H1 (cell line): ENCODE measurements around the gene RAD51B. TPM values are rescaled to one million over a fixed set of nuclear protein-coding genes. Genes with fewer than 3 reads are reported as not detected.

Experiments
- CHD7 ChIP-seq: fragments of 300-600 bp; sonication (generic); IDR thresholded peaks from 2 replicates; pipeline ENCODE4 v1.7.1; 2012; ENCODE audit warnings: low read length, moderate library complexity, mild to moderate bottlenecking, inconsistent platforms; ENCODE audit not compliant: insufficient replicate concordance
- polyA plus RNA-seq, 7 experiments: library from polyadenylated mRNA; depleted of rRNA in 3 of 7; stranded (reverse) in 5 of 7; unstranded in 2 of 7; fragments of >200 nt in 5 of 7; fragments of 200-250 nt in 2 of 7; gene quantifications; 1 replicate in 5 of 7; 2 replicates in 1 of 7; 4 replicates in 1 of 7; pipeline versions ENCODE4 v1.2.1 to v1.2.3, GENCODE V29; 2011 to 2013; ENCODE audit warnings: missing spikeins in 2 of 7, mixed read lengths in 2 of 7
- total RNA-seq: library from RNA; stranded (reverse); fragmentation: NEBNext Ultra II Directional; extraction: Animal tissue kit (Norgen Biotek cat#: 25700); gene quantifications from 2 replicates; pipeline ENCODE4 v1.2.1, GENCODE V29; 2021

The RAD51B gene
- total and polyA plus RNA-seq, 2 of the 8 experiments (the other 6 are each of a cell fraction or from before 2014, with no cell fraction given): 3.9 to 14.9 TPM

- TF ChIP-seq CHD7: no peak
These were observed 240.6 kb downstream of the RAD51B start (continued) for GRCh38 chr14:68060198-68060597.
